H1 (cell line): ENCODE data around the gene HRH1.

ENCODE experiments used
- CTBP2 ChIP-seq: IDR thresholded peaks from 2 replicates; pipeline ENCODE4 v1.7.0; 2011; ENCODE audit warnings: borderline replicate concordance, mild to moderate bottlenecking, moderate library complexity, mixed read lengths, low read length; ENCODE audit not compliant: insufficient read depth, insufficient read length
- EZH2 ChIP-seq: fragments of 200-600 bp; sonication (generic); IDR thresholded peaks from 2 replicates; pipeline ENCODE4 v1.7.1; 2012; ENCODE audit warnings: low read depth, mild to moderate bottlenecking, moderate library complexity, low read length, inconsistent platforms; ENCODE audit not compliant: severe bottlenecking
- HDAC6 ChIP-seq: IDR thresholded peaks from one replicate; pipeline ENCODE4 v1.7.1; 2012; ENCODE audit warnings: low read depth, mild to moderate bottlenecking, inconsistent platforms, low read length, moderate library complexity
- POLR2AphosphoS5 ChIP-seq: IDR thresholded peaks from 2 replicates; pipeline ENCODE4 v1.6.1; 2011; ENCODE audit warnings: low read depth, low read length
- RNF2 ChIP-seq: fragments of 200-900, 300-1000 bp; sonication (generic); IDR thresholded peaks from 2 replicates; pipeline ENCODE4 v1.7.1; 2016; ENCODE audit warnings: borderline replicate concordance, low read depth, mild to moderate bottlenecking, antibody characterized with exemption, low read length; ENCODE audit not compliant: poor library complexity, severe bottlenecking; ENCODE audit errors: missing control alignments
- SIN3A ChIP-seq, 2 experiments: IDR thresholded peaks in 1 of 2; conservative IDR thresholded peaks in 1 of 2; 2 replicates each; pipeline ENCODE4 v1.6.1; 2011 to 2012; ENCODE audit warnings: low read length in 2 of 2, improper control_type of control experiment in 1 of 2, low read depth in 1 of 2, mild to moderate bottlenecking in 1 of 2
- SP2 ChIP-seq: IDR thresholded peaks from 2 replicates; pipeline ENCODE4 v1.6.1; 2012; ENCODE audit warnings: mild to moderate bottlenecking, low read length, inconsistent platforms
- SRF ChIP-seq: IDR thresholded peaks from 2 replicates; pipeline ENCODE4 v1.6.1; 2011; ENCODE audit warnings: mild to moderate bottlenecking, low read depth, low read length, moderate library complexity
- TAF7 ChIP-seq: optimal IDR thresholded peaks from 2 replicates; pipeline ENCODE3; 2011; ENCODE audit warnings: low read depth, mild to moderate bottlenecking, inconsistent platforms, low read length, moderate library complexity, borderline replicate concordance
- YY1 ChIP-seq: IDR thresholded peaks from 2 replicates; pipeline ENCODE4 v1.6.1; 2011; ENCODE audit warnings: low read depth, mild to moderate bottlenecking, low read length
- ZNF274 ChIP-seq: IDR thresholded peaks from 2 replicates; pipeline ENCODE4 v1.7.0; 2012; ENCODE audit warnings: low read length, borderline replicate concordance; ENCODE audit errors: extremely low read depth
- TF ChIP-seq, protein P1 (sequence below), 3 experiments: IDR thresholded peaks; 1 replicate in 2 of 3; 2 replicates in 1 of 3; pipeline versions ENCODE4 v1.5.1 to v1.6.1; 2011; ENCODE audit warnings: low read length in 3 of 3, mild to moderate bottlenecking in 3 of 3, inconsistent platforms in 2 of 3, low read depth in 1 of 3, moderate library complexity in 1 of 3; ENCODE audit not compliant: insufficient read depth in 1 of 3; ENCODE audit errors: control extremely low read depth in 1 of 3

DNA sequence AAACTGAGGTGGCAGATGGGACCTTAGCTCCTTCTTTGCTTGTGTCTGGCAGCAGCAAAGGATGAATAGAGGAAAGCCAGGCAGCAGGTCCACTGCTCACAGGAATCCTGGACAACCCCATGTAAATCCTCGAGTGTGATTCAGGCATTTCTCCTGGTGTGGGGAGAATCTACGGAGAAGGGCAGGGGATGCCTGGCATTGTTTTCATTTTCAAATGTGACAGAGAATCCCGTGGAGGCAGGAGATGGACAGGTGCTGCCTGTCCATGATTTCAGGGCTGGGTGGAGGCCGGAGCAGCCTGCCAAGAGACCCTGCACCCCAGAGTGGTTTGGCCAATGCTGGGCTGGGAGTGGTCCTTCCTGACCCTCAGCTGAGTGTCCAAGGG, 1.7 kb downstream of the HRH1 start:
- TF ChIP-seq, protein P1, sequence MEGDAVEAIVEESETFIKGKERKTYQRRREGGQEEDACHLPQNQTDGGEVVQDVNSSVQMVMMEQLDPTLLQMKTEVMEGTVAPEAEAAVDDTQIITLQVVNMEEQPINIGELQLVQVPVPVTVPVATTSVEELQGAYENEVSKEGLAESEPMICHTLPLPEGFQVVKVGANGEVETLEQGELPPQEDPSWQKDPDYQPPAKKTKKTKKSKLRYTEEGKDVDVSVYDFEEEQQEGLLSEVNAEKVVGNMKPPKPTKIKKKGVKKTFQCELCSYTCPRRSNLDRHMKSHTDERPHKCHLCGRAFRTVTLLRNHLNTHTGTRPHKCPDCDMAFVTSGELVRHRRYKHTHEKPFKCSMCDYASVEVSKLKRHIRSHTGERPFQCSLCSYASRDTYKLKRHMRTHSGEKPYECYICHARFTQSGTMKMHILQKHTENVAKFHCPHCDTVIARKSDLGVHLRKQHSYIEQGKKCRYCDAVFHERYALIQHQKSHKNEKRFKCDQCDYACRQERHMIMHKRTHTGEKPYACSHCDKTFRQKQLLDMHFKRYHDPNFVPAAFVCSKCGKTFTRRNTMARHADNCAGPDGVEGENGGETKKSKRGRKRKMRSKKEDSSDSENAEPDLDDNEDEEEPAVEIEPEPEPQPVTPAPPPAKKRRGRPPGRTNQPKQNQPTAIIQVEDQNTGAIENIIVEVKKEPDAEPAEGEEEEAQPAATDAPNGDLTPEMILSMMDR (IDR thresholded peaks at IDR 0.05; ENCODE audit: control extremely low read depth in 1 of 3, insufficient read depth in 1 of 3, low read depth in 1 of 3, low read length in 3 of 3) = no peak
- TF ChIP-seq CTBP2 (no peak), ZNF274 (no peak), POLR2AphosphoS5 (no peak), SIN3A (conservative IDR thresholded peaks at IDR 0.05 in 1 of 2, IDR thresholded peaks at IDR 0.05 in 1 of 2; ENCODE audit: low read depth in 1 of 2, low read length in 2 of 2) (no peak), TAF7 (no peak), SRF (no peak), YY1 (no peak), HDAC6 (no peak), RNF2 (no peak), SP2 (no peak), EZH2 (no peak)
